DOHH2 (cell line): Measurements from ENCODE around the gene GAS2L3.

Experiments used
- EZH2phosphoT487 ChIP-seq: fragments of 200-600 bp; sonication (generic); IDR thresholded peaks from 2 replicates; pipeline ENCODE4 v1.6.1; 2017; ENCODE audit warnings: borderline replicate concordance, mild to moderate bottlenecking, antibody characterized with exemption, low read length, moderate library complexity, mixed read lengths
- TF ChIP-seq, protein P1 (sequence below): fragments of 200-600 bp; sonication (generic); IDR thresholded peaks from one replicate; pipeline ENCODE4 v1.5.1; 2014; ENCODE audit warnings: antibody characterized with exemption, mild to moderate bottlenecking, low read depth, low read length; ENCODE audit not compliant: poor library complexity, severe bottlenecking

DNA sequence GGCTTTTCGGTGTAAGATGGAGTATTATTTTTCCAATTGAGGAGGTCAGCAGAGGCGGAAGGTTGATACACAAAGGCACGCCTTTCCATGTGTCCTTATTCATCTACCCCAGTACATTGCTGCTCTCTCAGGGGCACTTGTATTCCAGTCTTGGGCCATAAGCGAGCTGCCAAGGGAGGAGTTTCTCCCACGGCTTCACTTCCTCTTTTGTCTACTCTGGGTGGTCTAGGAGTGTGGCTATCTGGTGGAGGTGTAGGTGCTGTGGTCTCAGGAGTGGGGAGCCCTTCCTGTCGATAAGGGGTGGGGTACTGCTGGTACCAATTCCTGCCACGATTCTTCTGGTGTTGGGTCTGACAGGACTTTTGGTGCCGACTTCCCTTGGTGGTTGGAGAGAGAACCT lies 73.4 kb downstream of the GAS2L3 start:
- TF ChIP-seq, protein P1, sequence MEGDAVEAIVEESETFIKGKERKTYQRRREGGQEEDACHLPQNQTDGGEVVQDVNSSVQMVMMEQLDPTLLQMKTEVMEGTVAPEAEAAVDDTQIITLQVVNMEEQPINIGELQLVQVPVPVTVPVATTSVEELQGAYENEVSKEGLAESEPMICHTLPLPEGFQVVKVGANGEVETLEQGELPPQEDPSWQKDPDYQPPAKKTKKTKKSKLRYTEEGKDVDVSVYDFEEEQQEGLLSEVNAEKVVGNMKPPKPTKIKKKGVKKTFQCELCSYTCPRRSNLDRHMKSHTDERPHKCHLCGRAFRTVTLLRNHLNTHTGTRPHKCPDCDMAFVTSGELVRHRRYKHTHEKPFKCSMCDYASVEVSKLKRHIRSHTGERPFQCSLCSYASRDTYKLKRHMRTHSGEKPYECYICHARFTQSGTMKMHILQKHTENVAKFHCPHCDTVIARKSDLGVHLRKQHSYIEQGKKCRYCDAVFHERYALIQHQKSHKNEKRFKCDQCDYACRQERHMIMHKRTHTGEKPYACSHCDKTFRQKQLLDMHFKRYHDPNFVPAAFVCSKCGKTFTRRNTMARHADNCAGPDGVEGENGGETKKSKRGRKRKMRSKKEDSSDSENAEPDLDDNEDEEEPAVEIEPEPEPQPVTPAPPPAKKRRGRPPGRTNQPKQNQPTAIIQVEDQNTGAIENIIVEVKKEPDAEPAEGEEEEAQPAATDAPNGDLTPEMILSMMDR = no peak
- no peak for TF ChIP-seq EZH2phosphoT487
